Left lobe of liver (tissue), 2 donors: ENCODE results near the gene HIPK2. TPM values are rescaled to one million over a fixed set of nuclear protein-coding genes. Genes with fewer than 3 reads are reported as not detected.

Source experiments
- ATAC-seq: fragments of 200-7000 bp; cut with Tn5 transposase; one replicate; pipeline ENCODE4 v1.9.1; 2020; ENCODE audit warnings: mild to moderate bottlenecking, moderate library complexity
- DNase-seq: peaks from one replicate; pipeline ENCODE4 v3.0.0-alpha.2; 2020; ENCODE audit warnings: low spot score
- total RNA-seq: library from RNA; stranded (reverse); gene quantifications from one replicate; pipeline ENCODE4 v1.2.1, GENCODE V29; 2021
- donor health status: DM: no; HTN: no; CAD: no; lungs with moderate emphysema.
- donor health status: DM: no; HTN: yes; CAD: no.

The HIPK2 gene
- total RNA-seq, 1 donor from 2014 or later: 63.7 TPM

GRCh38 chr7:139718141-139718540, 59.7 kb downstream of the HIPK2 start:
- DNase-seq (no peak), ATAC-seq (no peak)

GRCh38 chr7:139716156-139716942, 61.4 kb downstream of the HIPK2 start:
- no peak for ATAC-seq
- DNase-seq: no peak

- DNase-seq (no peak), ATAC-seq (no peak)
Measured at GRCh38 chr7:139715194-139715815, 62.5 kb downstream of the HIPK2 start.

- ATAC-seq (peak; percentile 59), DNase-seq (no peak)
Measured at GRCh38 chr7:139714163-139714901, 63.5 kb downstream of the HIPK2 start.

- ATAC-seq: no peak
- DNase-seq: no peak
Measured at GRCh38 chr7:139713526-139714162, 64.2 kb downstream of the HIPK2 start.

GRCh38 chr7:139713061-139713460, 64.7 kb downstream of the HIPK2 start:
- DNase-seq: no peak
- no peak for ATAC-seq

GRCh38 chr7:139711991-139712743, 65.6 kb downstream of the HIPK2 start:
- ATAC-seq (peak; percentile 9), DNase-seq (no peak)

- DNase-seq (no peak), ATAC-seq (no peak)
Measured at GRCh38 chr7:139710036-139710435, 67.8 kb downstream of the HIPK2 start.

GRCh38 chr7:139709485-139709884, 68.3 kb downstream of the HIPK2 start:
- peak; percentile 21 for ATAC-seq

GRCh38 chr7:139708541-139708940, 69.3 kb downstream of the HIPK2 start:
- DNase-seq (no peak), ATAC-seq (no peak)

More at GRCh38 chr7:139709485-139709884, 68.3 kb downstream of the HIPK2 start:
- no peak for DNase-seq

- ATAC-seq: no peak
- no peak for DNase-seq
Measured at GRCh38 chr7:139706837-139707236, 71.0 kb downstream of the HIPK2 start.

GRCh38 chr7:139704308-139704879, 73.4 kb downstream of the HIPK2 start:
- DNase-seq (no peak), ATAC-seq (no peak)

GRCh38 chr7:139703487-139704307, 74.1 kb downstream of the HIPK2 start:
- DNase-seq (no peak), ATAC-seq (peak; percentile 40)

GRCh38 chr7:139702811-139703486, 74.8 kb downstream of the HIPK2 start:
- no peak for DNase-seq
- peak; percentile 63 for ATAC-seq

GRCh38 chr7:139702313-139702731, 75.5 kb downstream of the HIPK2 start:
- DNase-seq: no peak

GRCh38 chr7:139701908-139702307, 75.9 kb downstream of the HIPK2 start:
- DNase-seq (no peak), ATAC-seq (peak; percentile 33)

More at GRCh38 chr7:139702313-139702731, 75.5 kb downstream of the HIPK2 start:
- ATAC-seq: peak; percentile 25

- no peak for DNase-seq
- ATAC-seq: no peak
Measured at GRCh38 chr7:139700505-139701235, 77.1 kb downstream of the HIPK2 start.
